ENCODE data around the gene RNPS1. TPM values are rescaled to one million over a fixed set of nuclear protein-coding genes. Genes with fewer than 3 reads are reported as not detected.

Gene RNPS1
- total RNA-seq, 3 donors from 2014 or later (not counting 1 experiment from before 2014, with no cell fraction given), result 269 to 284 (median 273) TPM

DNA sequence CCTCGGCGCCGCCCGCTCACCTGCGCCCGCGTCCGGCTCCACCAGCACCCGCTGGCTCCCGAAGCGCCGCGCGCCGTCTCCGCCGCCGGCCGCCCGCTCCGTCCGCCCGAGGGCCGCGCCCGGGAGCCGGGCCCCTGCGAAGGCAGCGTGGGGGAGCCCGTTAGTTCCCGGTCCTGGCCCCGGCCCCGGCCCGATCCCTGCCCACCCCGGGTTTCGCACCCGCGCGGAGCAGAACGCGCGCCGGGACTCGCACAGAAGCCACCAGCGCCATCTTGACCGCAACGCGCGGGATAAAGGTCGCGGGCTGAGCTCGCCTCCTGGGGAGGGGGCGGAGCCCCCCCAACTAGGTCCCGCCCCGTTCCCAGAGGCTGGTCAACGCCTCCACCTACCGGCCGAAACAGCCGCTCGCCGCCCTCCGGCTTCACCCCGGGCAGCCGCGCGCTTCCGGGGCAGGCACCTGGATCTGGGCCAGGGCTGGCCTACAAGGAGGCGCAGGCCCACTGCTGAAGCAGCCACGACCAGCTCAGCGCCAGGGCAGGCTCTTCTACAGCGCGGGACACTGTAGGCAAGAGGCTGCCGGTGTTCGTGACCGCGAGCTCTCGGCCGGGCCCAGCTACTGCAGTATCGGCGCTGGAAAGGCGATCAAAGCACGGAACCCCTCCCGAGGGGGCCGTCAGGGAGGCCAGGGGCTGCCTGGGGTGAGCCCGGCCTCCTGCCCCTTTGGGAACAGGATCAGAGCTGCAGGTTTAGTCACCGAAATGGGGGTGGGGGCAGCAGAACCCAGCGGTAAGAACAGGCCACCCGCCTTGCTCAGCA, 16.4 kb downstream of the RNPS1 start, which contains the start of gene ECI1:
TSS of gene ECI1 (minus strand) at position 292 of the 816 bp plus-strand sequence. CDS start at position 271, 21 bp downstream.
- H3K27me3 ChIP-seq (ENCODE audit: control insufficient read depth, insufficient read depth, low read length), result no peaks in the 10 kb centered on the region
- no peaks in the 10 kb centered on the region for H3K27me3 Mint-ChIP-seq (ENCODE audit: low read depth in 2 of 2)
- H3K4me1 Mint-ChIP-seq, result peaks cover 0 to 10% of the 10 kb centered on the region in 2 donors
- DNase-seq, result peak; percentile 80 to 87
- intact Hi-C loops (cut with micrococcal nuclease), result loop anchor here (1.0 kb wide), 1 partner anchor 28 kb away; the partner anchor contains the start of gene E4F1
- 3% methylated on average over 88 of the region's 88 CpGs for WGBS (ENCODE audit: insufficient coverage)
- peaks cover 19% of the 10 kb centered on the region for H3K4me1 ChIP-seq (ENCODE audit: control insufficient read depth, insufficient read depth, low read length)
- H3K36me3 Mint-ChIP-seq, result no peaks in the 10 kb centered on the region
- H3K36me3 ChIP-seq (ENCODE audit: control insufficient read depth, insufficient read depth, low read length), result peaks cover 25% of the 10 kb centered on the region
- H3K9me3 Mint-ChIP-seq, result no peaks in the 10 kb centered on the region
- peak within 1 kb of the TSS; percentile 61 for H3K4me3 ChIP-seq (ENCODE audit: low read length)
- H3K9me3 ChIP-seq (ENCODE audit: control insufficient read depth, insufficient read depth, low read length), result no peaks in the 10 kb centered on the region
- peak within 1 kb of the TSS; percentile 81 to 85 for H3K27ac Mint-ChIP-seq
- H3K27ac ChIP-seq (ENCODE audit: low read length), result peak within 1 kb of the TSS; percentile 71
- TF ChIP-seq, protein P1, sequence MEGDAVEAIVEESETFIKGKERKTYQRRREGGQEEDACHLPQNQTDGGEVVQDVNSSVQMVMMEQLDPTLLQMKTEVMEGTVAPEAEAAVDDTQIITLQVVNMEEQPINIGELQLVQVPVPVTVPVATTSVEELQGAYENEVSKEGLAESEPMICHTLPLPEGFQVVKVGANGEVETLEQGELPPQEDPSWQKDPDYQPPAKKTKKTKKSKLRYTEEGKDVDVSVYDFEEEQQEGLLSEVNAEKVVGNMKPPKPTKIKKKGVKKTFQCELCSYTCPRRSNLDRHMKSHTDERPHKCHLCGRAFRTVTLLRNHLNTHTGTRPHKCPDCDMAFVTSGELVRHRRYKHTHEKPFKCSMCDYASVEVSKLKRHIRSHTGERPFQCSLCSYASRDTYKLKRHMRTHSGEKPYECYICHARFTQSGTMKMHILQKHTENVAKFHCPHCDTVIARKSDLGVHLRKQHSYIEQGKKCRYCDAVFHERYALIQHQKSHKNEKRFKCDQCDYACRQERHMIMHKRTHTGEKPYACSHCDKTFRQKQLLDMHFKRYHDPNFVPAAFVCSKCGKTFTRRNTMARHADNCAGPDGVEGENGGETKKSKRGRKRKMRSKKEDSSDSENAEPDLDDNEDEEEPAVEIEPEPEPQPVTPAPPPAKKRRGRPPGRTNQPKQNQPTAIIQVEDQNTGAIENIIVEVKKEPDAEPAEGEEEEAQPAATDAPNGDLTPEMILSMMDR (IDR thresholded peaks at IDR 0.05), result peak; percentile 38
- H3K4me3 Mint-ChIP-seq, result peak within 1 kb of the TSS; percentile 90
- ATAC-seq, result peak; percentile 89 to 95 (median 89)

DNA sequence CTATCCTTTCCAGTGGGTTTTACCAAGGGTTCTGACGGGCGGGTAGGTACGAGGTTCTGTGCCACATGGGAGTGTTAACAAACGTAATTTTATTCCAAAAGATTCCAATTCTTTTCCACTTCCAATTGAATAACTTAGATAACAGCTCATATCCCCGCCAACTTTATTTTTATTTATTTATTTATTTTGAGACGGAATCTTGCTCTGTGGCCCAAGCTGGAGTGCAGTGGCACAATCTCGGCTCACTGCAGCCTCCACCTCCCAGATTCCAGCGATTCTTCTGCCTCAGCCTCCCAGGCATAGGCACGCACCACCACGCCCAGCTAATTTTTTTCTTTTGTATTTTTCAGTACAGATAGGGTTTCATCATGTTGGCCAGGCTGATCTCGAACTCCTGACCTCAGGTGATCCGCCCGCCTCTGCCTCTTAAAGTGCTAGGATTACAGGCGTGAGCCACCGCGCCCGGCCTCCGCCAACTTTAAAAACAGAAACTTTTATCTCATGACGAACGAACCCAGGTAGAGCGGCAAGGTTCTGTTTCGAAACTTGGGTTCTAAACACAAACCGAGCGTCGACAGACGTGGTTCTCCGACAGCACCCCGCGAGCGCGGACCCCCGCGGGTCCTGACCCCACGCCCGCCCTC, 17.2 kb downstream of the RNPS1 start:
- Mint-ChIP-seq H3K27ac (peak overlapping the region; percentile 81 to 85), H3K36me3 (no peaks in the 10 kb centered on the region), H3K27me3 (ENCODE audit: low read depth in 2 of 2) (no peaks in the 10 kb centered on the region), H3K4me1 (peaks cover 0 to 6% of the 10 kb centered on the region in 2 donors), H3K4me3 (peak overlapping the region; percentile 90), H3K9me3 (no peaks in the 10 kb centered on the region)
- Histone ChIP-seq H3K27me3 (ENCODE audit: control insufficient read depth, insufficient read depth, low read length) (no peaks in the 10 kb centered on the region), H3K4me1 (ENCODE audit: control insufficient read depth, insufficient read depth, low read length) (peaks cover 19% of the 10 kb centered on the region), H3K36me3 (ENCODE audit: control insufficient read depth, insufficient read depth, low read length) (peaks cover 25% of the 10 kb centered on the region), H3K27ac (ENCODE audit: low read length) (peak overlapping the region; percentile 71), H3K4me3 (ENCODE audit: low read length) (peak overlapping the region; percentile 61), H3K9me3 (ENCODE audit: control insufficient read depth, insufficient read depth, low read length) (no peaks in the 10 kb centered on the region)
- 14% methylated on average over 34 of the region's 35 CpGs for WGBS (ENCODE audit: insufficient coverage)
- intact Hi-C loops (cut with micrococcal nuclease), result loop anchor here (1.0 kb wide), 1 partner anchor 27 kb away; the partner anchor contains the start of gene E4F1
- DNase-seq, result peak in 1 of 2 donors; percentile 65
- ATAC-seq, result peak in 1 of 3 donors; percentile 3
- TF ChIP-seq, protein P1 (IDR thresholded peaks at IDR 0.05), result no peak

DNA sequence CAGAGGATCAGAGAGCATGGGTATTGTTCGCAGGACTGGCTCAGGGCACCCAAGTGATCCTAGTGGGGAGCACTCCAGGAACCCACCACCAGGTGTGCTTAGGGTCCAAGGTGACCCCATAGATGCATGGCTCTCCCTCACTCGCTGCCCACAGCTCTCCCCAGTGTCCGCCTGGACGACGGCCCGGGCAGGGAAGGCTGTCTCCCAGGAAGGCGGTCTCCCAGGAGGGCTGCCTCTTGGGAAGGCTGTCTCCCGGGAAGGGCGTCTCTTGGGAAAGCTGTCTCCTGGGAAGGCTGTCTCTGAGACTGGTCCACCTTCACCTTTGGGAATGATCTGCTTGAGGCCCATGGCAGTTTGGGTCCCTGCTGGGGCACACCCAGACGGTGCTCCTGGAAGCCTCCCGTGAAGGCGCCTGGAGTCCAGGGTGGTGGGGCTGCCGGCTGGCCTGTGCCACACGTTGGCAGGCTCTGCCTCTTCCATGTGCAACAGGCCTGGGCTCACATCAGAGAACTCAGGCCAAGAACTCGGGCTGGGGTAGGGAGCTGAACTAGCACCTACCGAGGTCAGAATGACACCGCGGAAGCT, 21.5 kb downstream of the RNPS1 start:
- Mint-ChIP-seq H3K27me3 (ENCODE audit: low read depth in 2 of 2) (no peaks in the 10 kb centered on the region), H3K27ac (no peak overlapping the region), H3K9me3 (no peaks in the 10 kb centered on the region), H3K36me3 (no peaks in the 10 kb centered on the region), H3K4me3 (no peak overlapping the region), H3K4me1 (peaks cover 0 to 6% of the 10 kb centered on the region in 2 donors)
- intact Hi-C loops (cut with micrococcal nuclease), result no loop called here
- DNase-seq, result no peak
- TF ChIP-seq, protein P1 (IDR thresholded peaks at IDR 0.05), result no peak
- Histone ChIP-seq H3K27ac (ENCODE audit: low read length) (no peak overlapping the region), H3K27me3 (ENCODE audit: control insufficient read depth, insufficient read depth, low read length) (no peaks in the 10 kb centered on the region), H3K36me3 (ENCODE audit: control insufficient read depth, insufficient read depth, low read length) (peaks cover 29% of the 10 kb centered on the region), H3K9me3 (ENCODE audit: control insufficient read depth, insufficient read depth, low read length) (no peaks in the 10 kb centered on the region), H3K4me1 (ENCODE audit: control insufficient read depth, insufficient read depth, low read length) (peaks cover 10% of the 10 kb centered on the region), H3K4me3 (ENCODE audit: low read length) (no peak overlapping the region)
- 96% methylated on average over 18 of the region's 18 CpGs for WGBS (ENCODE audit: insufficient coverage)
- no peak for ATAC-seq

All from natural killer cell (primary cell).